GM21423 (cell line): Measurements from ENCODE around the gene SPTB.

Experiments used
- ATAC-seq: cut with Tn5 transposase; IDR thresholded peaks from one replicate; pipeline ENCODE4 v1.9.1; 2021; ENCODE audit warnings: mild to moderate bottlenecking, moderate library complexity; ENCODE audit not compliant: unreplicated experiment

The SPTB gene

DNA sequence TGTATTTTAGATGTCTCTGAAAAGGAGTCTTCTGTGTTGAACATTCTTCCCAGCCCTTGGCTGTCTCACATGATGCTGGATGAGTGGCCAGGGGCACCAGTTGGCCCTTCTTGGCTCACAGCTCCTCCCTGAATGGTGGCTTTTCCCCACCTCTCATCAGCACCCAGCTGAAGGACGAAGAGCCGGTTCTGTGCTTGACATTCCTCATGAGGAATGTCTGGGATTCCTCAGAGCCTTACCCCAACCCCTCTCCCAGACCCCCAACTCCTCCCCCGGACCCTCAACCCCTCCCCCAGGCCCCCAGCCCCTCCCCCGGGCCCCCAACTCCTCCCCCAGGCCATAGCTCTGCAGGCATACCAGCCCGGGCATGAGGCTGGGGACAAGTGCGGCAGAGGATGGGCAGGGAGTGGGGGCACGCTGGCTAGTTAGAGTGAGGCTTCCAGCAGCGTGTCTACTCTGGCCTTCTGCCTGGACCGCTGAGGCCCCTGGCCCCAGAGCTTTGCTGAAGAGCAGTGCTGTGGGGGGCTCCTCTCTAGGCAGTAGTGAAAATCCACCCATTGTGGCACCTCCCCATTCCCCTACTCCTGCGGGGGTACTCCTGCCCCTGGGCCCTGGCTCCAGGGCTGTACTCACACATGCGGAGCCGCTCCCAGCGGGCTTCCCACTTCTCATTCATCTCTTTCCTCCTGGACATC, 111.2 kb downstream of the SPTB start:
- no peak for ATAC-seq

DNA sequence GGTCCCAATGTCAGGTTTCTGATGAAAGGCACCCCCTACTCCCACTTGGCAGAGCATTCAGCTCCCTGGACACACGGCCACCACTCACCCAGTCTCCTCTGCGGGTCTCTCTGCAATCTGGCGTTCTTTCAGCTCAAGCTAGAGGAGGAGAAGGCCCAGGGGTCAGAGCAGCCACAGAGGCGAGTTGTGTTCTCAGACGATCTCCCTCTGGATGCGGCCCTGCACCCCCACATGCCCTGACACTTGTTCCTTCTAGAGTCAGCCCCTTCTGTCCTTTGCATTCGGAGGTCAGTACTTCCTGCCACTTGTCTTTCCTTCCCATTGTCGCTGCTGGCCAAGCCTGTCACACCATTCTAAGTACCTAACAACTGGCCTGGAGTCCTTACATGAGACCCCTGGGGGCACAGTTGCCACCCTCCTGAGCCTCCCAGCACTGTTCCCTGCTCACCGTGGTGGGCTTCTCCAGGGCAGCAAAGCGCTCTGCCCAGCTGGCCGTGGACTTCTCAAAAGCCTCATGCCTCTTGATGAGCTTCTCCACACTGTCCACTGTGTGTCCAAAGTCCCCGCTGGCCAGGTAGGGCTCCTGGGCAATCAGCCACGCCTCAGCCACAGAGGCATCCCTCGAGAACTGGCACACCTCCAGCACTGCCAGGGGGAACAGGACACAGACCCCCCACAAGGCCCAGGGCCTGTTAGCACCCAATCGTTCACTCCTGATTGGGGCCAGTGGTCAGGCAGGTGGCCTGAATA, 112.3 kb downstream of the SPTB start:
- no peak for ATAC-seq

DNA sequence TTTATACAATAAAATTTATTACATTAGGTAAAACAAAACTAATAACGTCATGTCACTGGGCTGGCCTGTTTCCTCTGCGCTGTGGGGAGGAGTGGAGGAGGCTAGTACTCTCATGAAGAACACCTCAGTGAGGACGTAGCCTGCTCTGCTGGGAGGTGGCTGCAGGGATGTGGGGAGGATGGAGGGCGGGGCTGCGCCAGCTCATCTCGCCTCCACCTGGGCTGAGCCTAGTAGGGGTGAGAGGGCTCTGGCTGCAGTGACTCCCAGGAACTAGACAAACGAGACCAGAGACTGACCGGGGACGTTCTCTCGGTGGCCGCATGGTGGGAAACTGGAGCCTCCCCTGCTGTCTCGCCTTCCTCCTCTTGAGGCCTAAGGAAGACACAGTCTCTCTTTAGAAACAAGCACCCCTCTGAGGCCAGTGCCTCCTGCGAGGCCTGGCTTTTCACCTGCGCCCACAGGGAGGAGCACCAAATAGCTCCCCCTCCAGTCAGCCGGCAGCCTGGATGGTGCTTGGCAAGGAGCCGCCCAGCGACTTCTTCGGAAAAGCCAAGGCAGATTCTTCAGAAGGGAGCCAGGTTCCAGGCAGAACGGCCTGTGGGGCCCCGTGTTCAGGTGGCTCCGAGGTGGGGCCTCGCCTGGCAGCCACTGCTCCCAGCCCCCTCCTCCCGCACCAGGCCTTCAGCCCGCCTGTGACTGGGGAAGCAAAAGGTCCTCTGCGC, 113.1 kb downstream of the SPTB start:
- ATAC-seq: no peak

DNA sequence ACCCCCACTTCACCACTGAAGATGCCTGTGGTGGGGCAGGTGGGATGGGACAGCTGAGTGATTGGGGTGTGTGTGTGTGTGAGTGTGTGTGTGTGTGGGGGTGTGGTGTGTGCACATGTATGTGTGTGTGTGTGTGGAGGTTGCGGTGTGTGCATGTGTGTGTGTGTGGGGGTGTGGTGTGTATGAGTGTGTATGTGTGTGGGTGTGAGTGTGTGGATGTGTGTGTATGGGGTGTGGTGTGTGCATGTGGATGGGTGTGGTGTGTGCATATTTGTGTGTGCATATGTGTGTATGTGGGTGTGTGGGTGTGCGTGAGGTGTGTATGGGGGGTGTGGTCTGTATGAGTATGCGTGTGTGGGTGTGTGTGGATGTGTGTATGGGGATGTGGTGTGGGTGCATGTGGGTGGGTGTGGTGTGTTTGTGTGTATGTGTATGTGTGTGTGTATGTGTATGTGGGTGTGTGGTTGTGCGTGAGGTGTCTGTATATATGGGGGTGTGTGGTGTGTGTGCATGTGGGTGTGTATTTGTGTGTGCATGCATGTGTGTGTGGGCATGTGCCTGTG, 113.9 kb downstream of the SPTB start:
- ATAC-seq: no peak

DNA sequence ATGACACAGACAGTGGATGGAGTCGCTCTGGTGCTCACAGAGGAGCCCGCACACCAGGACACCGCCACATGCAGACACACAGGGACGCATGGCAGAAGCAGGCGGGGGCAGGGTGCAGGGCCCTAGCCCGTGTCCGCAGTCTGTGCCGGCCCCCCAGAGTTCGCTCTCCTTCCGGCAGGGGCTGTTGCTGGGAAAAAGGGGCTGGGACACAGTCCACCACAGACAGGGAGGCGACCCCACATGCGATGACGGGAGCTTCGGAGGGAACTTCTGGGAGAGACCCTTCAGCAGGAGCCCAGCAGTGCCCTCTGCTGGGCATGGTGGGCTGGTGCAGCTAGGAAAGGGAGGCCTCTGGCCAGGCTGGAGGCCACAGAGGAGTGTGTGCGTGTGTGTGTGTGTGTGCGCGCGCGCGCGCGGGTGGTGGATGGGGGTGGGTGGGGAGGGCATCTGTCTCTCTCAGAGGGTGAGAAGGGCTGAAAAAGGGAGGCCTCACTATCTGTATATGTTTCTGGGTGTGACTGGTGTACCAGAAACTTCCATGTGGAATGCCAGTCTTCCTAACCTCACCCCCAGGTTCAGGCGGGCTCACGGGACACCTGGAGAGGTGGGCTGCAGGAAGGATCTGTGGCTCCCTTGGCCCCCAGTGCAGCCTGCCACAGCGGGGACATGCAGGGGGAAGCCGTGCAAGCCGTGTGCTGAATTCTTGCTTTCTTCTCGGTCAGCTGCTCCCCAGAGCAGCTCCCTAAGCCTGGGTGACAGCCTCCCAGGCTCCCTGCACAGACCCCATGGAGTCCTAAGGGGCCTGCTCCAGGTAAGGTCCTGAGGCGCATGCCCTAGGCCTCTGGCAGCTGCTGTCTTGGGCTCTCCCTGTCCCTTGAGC, 114.8 kb downstream of the SPTB start:
- ATAC-seq: peak; percentile 60

DNA sequence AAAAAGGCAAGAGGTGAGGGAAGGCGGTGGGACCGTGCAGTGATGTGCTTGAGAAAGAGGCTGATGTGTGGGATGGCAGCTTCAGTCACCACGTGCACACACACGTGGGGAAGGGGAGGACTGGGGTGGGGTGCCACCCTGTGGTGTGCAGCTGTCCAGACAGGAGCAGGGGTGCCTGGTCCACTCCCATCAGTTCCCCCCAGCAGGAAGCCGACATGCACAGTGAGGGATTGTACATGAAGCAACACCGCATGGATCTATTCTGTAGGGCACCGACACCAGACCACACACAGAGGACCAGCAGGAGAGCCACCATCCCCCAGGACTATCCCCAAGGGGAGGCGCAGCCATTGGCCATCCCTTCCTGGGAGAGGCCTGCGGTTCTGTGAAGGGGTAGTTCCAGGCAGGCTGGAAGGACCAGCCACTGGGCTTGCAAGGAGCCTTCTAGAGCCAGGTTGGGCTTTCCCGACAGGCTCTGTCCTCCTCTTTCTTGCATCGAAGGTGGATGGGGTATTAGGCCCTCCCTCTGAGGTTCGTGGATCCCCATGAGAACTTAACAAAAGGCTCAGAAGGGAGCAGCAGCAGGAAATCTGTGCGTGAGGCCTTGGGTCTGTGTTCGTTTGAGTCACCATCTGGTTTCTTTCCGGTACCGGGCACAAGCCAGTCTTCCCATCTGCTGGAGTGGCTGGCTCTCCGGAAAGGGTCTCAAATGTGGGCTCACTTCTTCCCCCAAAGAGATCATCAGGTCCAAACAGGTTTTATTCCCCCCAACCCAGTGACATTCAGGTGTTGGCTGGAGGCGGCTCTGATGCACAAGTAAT, 115.7 kb downstream of the SPTB start:
- no peak for ATAC-seq

DNA sequence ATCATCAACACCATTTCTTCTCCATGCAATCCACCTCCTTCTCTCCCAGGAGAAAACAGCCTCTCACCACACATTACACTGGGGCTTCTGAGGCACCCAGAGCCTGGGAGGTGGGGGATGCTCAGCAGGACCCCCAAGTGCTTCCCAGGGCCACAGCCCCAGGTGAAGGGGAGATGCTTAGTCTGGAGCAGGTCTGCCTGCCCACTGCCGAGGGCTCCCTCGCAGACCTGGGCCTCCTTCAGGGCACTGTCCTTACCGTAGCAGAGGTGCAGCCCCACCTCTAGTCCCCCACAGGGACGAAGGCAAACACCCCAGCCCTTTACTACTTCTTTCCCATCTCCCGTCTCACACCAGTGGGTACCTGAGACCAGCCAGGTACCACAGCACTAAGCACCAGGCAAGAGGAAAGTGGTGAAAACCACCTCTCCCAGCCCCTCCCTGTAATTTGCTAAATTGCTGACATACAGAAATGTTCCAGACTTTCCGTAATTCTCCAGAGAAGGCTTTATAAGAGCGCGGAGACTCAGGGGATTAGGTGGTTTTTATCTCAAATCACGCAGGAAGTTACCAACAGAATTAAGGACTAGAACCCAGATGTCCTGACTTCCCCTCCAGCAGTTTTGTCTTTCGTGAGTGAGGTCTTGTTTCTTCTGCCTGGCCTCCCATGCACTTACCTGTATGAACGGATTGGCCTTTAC, 116.5 kb downstream of the SPTB start:
- no peak for ATAC-seq

DNA sequence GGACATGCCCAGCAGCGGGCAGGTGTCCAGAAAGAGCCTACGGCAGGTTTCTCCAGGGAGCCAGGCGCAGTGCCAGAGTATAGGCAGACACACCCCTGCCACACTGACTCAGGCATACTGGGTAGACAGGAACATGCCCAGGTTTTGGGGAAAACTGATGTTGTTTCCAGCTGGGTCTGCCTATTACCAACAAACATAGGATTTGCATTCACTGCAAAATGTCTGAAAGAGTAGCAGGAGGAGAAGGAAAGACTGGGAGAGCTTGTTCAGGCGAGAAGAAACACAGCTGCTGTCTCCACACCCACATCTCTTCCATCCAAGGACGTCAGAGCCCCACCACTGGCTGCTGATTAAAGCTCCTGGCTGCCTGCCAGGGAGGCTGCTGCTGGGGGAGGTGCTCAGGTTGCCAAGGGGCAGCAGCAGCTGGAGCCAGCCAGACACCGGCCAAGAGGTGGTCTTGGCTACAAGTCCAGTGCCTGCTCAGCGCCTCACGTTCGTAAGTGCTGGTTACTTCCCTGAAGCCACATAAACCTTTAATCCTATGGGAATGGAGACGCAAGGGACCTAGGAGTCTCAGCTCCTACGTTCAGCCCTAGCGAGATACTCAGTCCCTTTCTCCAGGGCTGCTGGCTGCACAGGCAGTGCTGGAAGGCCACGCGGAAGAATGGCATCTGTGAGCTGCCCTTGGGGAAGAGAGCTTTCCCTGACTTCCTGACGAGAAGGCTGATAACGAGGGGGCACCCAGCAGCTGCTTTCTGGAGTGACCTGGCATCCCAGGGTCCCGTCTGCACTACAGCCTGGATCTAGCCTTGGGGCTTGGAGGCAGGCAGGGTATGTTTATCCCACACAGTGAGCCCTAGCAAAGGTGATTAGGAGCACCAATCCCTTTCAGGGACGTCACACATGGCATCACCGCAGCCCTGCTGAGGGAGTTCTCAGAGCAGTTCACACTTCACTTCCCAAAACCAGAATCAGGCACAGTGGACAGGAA, 117.4 kb downstream of the SPTB start:
- ATAC-seq: no peak

DNA sequence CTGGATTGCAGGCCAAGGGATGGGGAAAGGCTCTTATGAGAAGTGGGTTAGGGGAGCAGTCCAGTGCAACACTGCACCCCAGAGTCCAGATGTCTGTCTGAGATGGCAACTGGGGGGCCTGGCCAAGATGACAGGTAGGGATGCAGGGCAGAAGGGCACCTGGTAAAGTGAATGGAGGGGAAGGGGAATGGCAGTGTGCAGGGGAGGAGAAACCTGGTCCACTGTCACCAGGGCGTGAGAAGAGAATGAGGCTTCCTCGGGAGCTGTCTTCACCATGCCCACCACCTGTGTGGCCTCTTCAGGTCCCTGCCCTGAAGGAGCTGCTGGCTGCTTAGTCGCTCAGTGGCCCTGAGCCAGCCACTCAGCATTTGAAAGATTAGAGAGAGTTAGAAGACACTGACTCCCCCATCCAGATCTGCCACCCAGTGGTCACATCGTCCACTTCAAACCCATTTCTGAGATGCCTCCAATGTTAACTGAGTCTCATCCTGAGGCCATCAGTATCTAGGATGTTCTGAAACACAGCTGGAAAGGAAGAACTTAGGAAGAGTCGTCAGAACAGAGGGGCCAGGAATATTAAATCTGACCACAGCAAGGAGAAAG, 118.2 kb downstream of the SPTB start:
- ATAC-seq: no peak

DNA sequence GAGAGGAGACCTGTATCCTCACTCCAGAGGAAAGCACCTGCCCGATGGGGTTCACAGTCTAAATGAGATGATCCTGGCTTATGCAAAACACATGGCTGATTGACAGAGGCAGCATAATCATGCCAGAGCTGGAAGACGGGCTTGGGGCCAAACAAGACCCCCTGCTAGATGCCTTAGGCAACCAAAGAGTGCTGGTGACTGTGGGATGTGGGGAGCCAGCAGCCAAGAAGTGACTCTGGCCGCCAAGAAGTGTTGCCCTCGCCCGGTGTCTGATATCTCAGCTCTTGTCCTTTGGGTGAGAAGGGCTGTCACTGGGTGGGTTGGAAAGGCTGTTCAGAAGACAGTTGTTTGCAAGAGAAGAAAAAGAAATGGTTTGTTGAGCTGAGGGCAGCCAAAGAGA, 118.8 kb downstream of the SPTB start:
- ATAC-seq: no peak

DNA sequence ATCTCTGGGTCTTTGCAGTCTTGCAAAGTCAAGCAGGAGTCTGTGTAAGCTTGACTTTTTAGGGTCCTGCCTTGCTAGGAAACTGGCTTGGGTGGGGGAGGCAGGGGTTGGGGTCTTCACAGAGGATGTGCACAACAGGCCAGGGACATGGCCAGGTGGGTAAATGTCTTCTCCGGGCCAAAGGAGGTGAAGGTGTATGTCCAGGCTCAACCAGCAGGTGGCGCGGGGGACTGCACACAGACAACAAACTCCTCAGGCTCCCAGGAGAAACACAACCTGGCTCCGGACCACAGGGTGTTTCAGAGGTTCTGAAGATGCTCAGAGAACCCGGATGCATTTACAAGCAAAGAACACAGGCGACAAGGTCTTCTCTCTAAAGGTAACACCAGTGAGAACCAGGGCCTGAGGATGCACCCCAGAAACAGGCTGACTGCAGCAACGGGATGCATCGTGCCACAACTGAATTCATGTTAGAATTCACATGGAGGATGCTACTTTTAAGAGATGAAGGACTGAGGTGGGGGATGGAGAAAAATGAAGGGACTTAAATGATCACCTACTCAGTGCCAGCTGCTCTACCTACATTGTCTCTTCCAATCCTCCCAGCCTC, 119.5 kb downstream of the SPTB start:
- ATAC-seq: no peak

DNA sequence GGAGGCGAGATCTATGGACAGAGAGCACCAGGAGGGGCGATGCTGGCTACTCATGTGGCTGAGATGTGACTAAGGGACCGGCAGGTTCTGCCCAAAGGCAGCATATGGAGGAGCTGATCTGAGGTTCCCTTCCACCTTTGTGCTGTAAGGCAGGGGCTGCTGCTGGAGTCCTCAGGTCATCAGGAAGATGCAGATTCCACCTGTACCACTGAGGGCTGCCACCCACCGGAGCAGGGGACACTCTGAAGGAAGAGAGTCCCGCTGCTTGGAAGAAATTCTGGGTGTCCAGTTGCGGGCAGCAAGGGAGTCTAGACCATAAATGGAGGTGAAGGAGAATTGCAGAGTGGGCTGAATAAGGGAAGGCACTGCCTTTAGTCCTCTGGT, 120.2 kb downstream of the SPTB start:
- no peak for ATAC-seq

DNA sequence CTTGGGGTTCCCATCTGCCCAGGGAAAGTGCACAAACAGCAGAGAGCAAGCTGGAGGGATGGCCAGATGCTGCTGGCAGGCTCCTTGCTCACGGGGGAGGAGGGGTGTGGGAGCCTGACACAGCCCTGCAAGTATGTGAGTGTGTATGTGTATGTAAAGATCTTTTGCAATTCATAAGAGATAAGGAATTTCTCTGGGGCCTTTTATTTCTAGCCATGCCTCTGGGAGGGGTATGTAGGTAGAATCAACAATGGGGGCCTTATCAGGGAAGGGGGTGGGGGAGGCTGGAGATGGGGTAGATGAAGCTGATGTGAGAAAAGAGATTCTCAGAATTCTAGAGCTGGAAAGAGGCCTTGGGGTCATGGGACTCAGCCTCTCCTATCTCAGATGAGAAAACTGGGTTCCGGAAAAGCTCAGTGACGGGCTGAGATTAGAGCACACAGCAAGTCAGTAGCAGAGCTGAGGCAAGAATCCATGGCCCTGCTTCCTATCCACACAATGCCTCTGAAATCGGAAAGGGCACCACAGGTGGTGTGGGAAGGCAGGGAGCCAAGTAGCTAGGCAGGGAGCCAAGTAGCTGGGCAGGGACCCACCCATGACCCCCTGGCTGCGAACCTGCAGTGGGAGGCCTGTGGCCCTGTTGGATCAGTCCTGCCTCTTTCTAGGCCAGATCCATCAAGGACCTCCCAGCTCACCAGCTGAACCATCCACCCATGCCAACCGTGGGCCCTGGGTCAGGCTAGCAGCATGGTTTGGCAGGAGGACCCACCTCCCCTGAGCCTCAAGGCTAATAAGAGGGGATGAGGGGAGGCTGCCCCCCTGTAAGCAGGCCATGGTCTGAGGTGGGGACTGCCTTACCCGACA, 120.8 kb downstream of the SPTB start:
- ATAC-seq: no peak

DNA sequence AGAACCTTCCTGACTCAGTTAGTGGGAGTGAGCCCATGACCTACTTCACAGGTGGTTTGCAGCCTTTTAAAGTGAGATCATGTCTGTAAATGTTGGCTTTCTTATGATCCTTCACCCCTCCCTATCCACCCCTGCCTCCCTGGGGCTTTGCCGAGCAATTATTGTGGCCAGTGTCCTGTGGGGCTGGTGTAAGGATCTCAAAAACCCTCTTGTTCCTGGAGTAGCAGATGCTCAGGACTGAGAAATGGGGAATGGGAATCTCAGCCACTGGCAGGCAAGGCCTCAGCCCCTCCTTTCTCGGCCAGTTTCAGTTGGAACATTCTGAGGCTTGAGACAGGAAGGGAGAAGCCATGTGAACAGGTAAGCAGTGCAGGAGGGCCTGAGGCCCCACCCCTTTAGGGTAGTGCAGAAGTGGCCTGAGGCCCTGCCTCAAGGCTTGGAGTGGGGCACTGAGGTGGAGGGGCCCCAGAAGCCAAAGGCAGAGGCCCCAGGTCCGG, 121.6 kb downstream of the SPTB start:
- ATAC-seq: no peak

DNA sequence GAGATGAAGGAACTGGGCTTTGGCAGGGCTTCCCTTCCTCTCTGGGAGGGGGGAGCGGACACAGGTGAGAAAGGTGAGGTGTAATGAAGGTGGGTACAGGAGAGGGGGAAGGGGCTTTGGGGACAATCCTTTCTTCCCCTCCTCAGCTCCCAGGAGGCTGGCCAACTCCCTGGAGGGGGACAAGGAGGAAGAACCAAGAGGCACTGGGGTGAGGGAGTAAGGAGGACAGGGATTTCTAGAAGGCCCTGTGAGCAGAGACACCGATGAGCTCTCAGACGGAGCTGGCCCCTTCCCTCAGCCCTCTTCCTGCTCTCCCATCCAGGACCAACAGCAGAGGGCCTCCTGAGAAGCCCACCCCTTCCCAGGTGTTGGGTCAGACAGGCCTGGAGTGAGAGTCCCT, 122.1 kb downstream of the SPTB start:
- no peak for ATAC-seq

DNA sequence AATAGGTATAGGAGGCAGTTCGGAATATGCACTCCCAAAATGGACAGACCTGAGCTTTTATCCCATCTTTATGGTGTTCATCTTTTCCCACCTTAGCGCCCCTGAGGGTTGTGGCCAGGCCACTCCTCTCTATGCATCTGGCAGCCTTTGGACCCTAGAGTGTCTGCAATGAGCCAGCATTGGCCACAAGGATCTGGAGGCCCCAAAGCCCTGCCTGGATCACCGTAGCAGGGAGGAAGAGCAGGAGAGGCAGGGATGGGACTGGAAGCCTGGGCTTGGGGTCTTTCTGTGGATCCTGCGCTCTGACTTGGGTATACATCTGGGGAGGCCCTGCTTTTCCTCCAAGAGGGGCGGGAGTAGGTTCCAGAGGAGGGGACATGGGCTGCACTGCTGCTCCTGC, 123.0 kb downstream of the SPTB start:
- ATAC-seq: no peak
